Measurements from ENCODE around the gene NXT1.

GRCh38 chr20:23396950-23397627 is 46.5 kb downstream of the NXT1 start:
- TF ChIP-seq REST (IDR thresholded peaks at IDR 0.05; ENCODE audit: borderline replicate concordance): no peak
- TF ChIP-seq CTCF (IDR thresholded peaks at IDR 0.05; ENCODE audit: poor library complexity, severe bottlenecking): no peak
- no peak for TF ChIP-seq POLR2AphosphoS5 (IDR thresholded peaks at IDR 0.05)
- TF ChIP-seq TAF1 (IDR thresholded peaks at IDR 0.05; ENCODE audit: low read depth): no peak
- no peak for TF ChIP-seq EP300 (conservative IDR thresholded peaks at IDR 0.05; ENCODE audit: poor library complexity, severe bottlenecking)
- TF ChIP-seq EZH2 (IDR thresholded peaks at IDR 0.05; ENCODE audit: borderline replicate concordance, insufficient read depth, low read length, poor library complexity, severe bottlenecking): no peak
- no peak for TF ChIP-seq RAD21 (conservative IDR thresholded peaks at IDR 0.05)
- TF ChIP-seq SMC3 (conservative IDR thresholded peaks at IDR 0.05; ENCODE audit: poor library complexity): no peak
